ENCODE results near the gene PP2D1.
A peak's percentile ranks its signal among the peaks of the same experiment; 100 is the strongest.
"Not testable (repeated sequence)": the region's sequence is repeated elsewhere in the genome, so short reads cannot be mapped to it uniquely, and the experiment has no call there.

PP2D1 gene

DNA sequence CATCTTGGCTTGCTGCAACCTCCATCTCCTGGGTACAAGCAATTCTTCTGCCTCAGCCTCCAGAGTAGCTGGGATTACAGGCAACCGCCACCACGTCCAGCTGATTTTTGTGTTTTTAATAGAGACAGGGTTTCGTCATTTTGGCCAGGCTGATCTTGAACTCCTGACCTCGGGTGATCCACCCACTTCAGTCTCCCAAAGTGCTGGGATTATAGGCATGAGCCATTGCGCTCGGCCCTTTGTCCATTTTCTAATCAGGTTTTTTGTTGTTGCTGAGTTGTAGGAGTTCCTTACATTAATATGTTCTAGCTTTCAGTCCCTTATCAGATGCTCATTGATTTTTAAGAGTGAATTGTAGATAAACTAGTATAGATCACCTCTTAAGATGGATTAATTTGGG is 44.9 kb downstream of the PP2D1 start:
- Histone ChIP-seq H3K4me1 (ENCODE audit: control insufficient read depth, insufficient read depth, low read length) (peaks cover 15% of the 10 kb centered on the region), H3K36me3 (ENCODE audit: control insufficient read depth, insufficient read depth, low read length, severe bottlenecking) (peaks cover 3% of the 10 kb centered on the region), H3K27me3 (replicated peaks; ENCODE audit: control insufficient read depth, insufficient read depth, low read length) (no peaks in the 10 kb centered on the region), H3K9me3 (ENCODE audit: control insufficient read depth, low read length) (no peaks in the 10 kb centered on the region), H3K9ac (ENCODE audit: low read length) (no peak overlapping the region), H3K4me3 (ENCODE audit: low read length) (no peak overlapping the region)
- DNase-seq (ENCODE audit: low read depth): no peak

- peaks cover 3% of the 10 kb centered on the region for H3K4me1 ChIP-seq (ENCODE audit: control insufficient read depth, insufficient read depth, low read length)
- no peak overlapping the region for H3K9ac ChIP-seq (ENCODE audit: low read length)
- H3K27me3 ChIP-seq (replicated peaks; ENCODE audit: control insufficient read depth, insufficient read depth, low read length): no peaks in the 10 kb centered on the region
- H3K4me3 ChIP-seq (ENCODE audit: low read length): no peak overlapping the region
- H3K9me3 ChIP-seq (ENCODE audit: control insufficient read depth, low read length): no peaks in the 10 kb centered on the region
- peaks cover 30% of the 10 kb centered on the region for H3K36me3 ChIP-seq (ENCODE audit: control insufficient read depth, insufficient read depth, low read length, severe bottlenecking)
- DNase-seq (ENCODE audit: low read depth): no peak
These were observed 50.1 kb downstream of the PP2D1 start for GRCh38 chr3:19961960-19962359.

GRCh38 chr3:19960696-19961095 is 51.4 kb downstream of the PP2D1 start:
- Histone ChIP-seq H3K27me3 (replicated peaks; ENCODE audit: control insufficient read depth, insufficient read depth, low read length) (no peaks in the 10 kb centered on the region), H3K36me3 (ENCODE audit: control insufficient read depth, insufficient read depth, low read length, severe bottlenecking) (peaks cover 42% of the 10 kb centered on the region), H3K9ac (ENCODE audit: low read length) (no peak overlapping the region), H3K9me3 (ENCODE audit: control insufficient read depth, low read length) (no peaks in the 10 kb centered on the region), H3K4me3 (ENCODE audit: low read length) (no peak overlapping the region), H3K4me1 (ENCODE audit: control insufficient read depth, insufficient read depth, low read length) (no peaks in the 10 kb centered on the region)
- DNase-seq (ENCODE audit: low read depth): no peak

GRCh38 chr3:19959505-19959904 is 52.6 kb downstream of the PP2D1 start:
- Histone ChIP-seq H3K4me1 (ENCODE audit: control insufficient read depth, insufficient read depth, low read length) (no peaks in the 10 kb centered on the region), H3K36me3 (ENCODE audit: control insufficient read depth, insufficient read depth, low read length, severe bottlenecking) (peaks cover 54% of the 10 kb centered on the region), H3K9me3 (ENCODE audit: control insufficient read depth, low read length) (no peaks in the 10 kb centered on the region), H3K27me3 (replicated peaks; ENCODE audit: control insufficient read depth, insufficient read depth, low read length) (no peaks in the 10 kb centered on the region), H3K9ac (ENCODE audit: low read length) (no peak overlapping the region), H3K4me3 (ENCODE audit: low read length) (no peak overlapping the region)
- no peak for DNase-seq (ENCODE audit: low read depth)

GRCh38 chr3:19957354-19957753 is 54.7 kb downstream of the PP2D1 start:
- not testable (repeated sequence) for DNase-seq (ENCODE audit: low read depth); H3K27me3 ChIP-seq (replicated peaks; ENCODE audit: control insufficient read depth, insufficient read depth, low read length); H3K4me1 ChIP-seq (ENCODE audit: control insufficient read depth, insufficient read depth, low read length); H3K9me3 ChIP-seq (ENCODE audit: control insufficient read depth, low read length); H3K9ac ChIP-seq (ENCODE audit: low read length); H3K4me3 ChIP-seq (ENCODE audit: low read length)
- H3K36me3 ChIP-seq (ENCODE audit: control insufficient read depth, insufficient read depth, low read length, severe bottlenecking): peaks cover 74% of the 10 kb centered on the region

DNA sequence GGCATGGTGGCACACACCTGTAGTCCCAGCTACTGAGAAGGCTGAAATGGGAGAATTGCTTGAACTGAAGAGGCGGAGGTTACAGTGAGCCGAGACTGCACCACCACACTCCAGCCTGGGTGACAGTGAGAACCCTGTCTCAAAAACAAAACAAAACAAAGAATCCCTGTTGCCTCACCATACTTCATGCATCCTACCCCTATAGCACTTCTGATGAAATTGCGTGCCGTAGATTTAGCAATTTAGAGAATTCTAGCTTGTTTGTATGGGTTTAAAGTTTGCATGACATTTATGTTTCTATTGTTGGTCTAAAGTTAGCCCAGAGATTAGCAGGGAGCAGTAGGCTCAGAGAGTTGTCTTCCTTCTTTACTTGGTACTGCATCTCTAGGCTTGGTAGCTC is 57.4 kb downstream of the PP2D1 start:
- Histone ChIP-seq H3K9ac (ENCODE audit: low read length) (no peak overlapping the region), H3K36me3 (ENCODE audit: control insufficient read depth, insufficient read depth, low read length, severe bottlenecking) (peaks cover 76% of the 10 kb centered on the region), H3K4me1 (ENCODE audit: control insufficient read depth, insufficient read depth, low read length) (peaks cover 7% of the 10 kb centered on the region), H3K27me3 (replicated peaks; ENCODE audit: control insufficient read depth, insufficient read depth, low read length) (no peaks in the 10 kb centered on the region), H3K9me3 (ENCODE audit: control insufficient read depth, low read length) (no peaks in the 10 kb centered on the region), H3K4me3 (ENCODE audit: low read length) (no peak overlapping the region)
- no peak for DNase-seq (ENCODE audit: low read depth)

- no peak for DNase-seq (ENCODE audit: low read depth)
- Histone ChIP-seq H3K27me3 (replicated peaks; ENCODE audit: control insufficient read depth, insufficient read depth, low read length) (no peaks in the 10 kb centered on the region), H3K36me3 (ENCODE audit: control insufficient read depth, insufficient read depth, low read length, severe bottlenecking) (peaks cover 46% of the 10 kb centered on the region), H3K9ac (ENCODE audit: low read length) (peak overlapping the region; percentile 96), H3K4me3 (ENCODE audit: low read length) (peak overlapping the region; percentile 99), H3K4me1 (ENCODE audit: control insufficient read depth, insufficient read depth, low read length) (peaks cover 19% of the 10 kb centered on the region), H3K9me3 (ENCODE audit: control insufficient read depth, low read length) (no peaks in the 10 kb centered on the region)
These were observed 61.7 kb downstream of the PP2D1 start for GRCh38 chr3:19950316-19950715.

DNA sequence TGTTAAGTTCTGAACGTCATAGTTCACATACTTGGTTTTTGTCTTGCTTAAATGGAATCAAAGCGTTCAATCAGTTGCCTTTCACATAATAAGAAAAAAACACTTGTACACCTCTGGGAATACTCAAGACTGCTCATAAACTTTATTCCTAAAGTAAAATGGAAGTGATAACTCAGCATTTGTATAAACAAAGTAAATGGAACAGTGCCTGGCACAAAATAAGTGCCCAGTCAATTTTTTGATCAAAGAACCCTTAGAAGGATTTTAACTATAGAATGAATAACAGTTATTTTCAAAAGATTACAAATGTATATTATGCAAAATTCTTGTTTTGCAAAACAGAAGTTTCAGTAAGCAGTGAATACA is 63.9 kb downstream of the PP2D1 start:
- Histone ChIP-seq H3K27me3 (replicated peaks; ENCODE audit: control insufficient read depth, insufficient read depth, low read length) (no peaks in the 10 kb centered on the region), H3K36me3 (ENCODE audit: control insufficient read depth, insufficient read depth, low read length, severe bottlenecking) (peaks cover 25% of the 10 kb centered on the region), H3K9me3 (ENCODE audit: control insufficient read depth, low read length) (no peaks in the 10 kb centered on the region), H3K4me1 (ENCODE audit: control insufficient read depth, insufficient read depth, low read length) (peaks cover 19% of the 10 kb centered on the region), H3K4me3 (ENCODE audit: low read length) (peak overlapping the region; percentile 99), H3K9ac (ENCODE audit: low read length) (peak overlapping the region; percentile 96)
- DNase-seq (ENCODE audit: low read depth): no peak

GRCh38 chr3:19947549-19948225 is 64.4 kb downstream of the PP2D1 start:
- H3K9me3 ChIP-seq (ENCODE audit: control insufficient read depth, low read length): no peaks in the 10 kb centered on the region
- no peaks in the 10 kb centered on the region for H3K27me3 ChIP-seq (replicated peaks; ENCODE audit: control insufficient read depth, insufficient read depth, low read length)
- H3K4me1 ChIP-seq (ENCODE audit: control insufficient read depth, insufficient read depth, low read length): peaks cover 19% of the 10 kb centered on the region
- peaks cover 21% of the 10 kb centered on the region for H3K36me3 ChIP-seq (ENCODE audit: control insufficient read depth, insufficient read depth, low read length, severe bottlenecking)
- H3K4me3 ChIP-seq (ENCODE audit: low read length): peak overlapping the region; percentile 99
- DNase-seq (ENCODE audit: low read depth): peak; percentile 84
- H3K9ac ChIP-seq (ENCODE audit: low read length): peak overlapping the region; percentile 96

DNA sequence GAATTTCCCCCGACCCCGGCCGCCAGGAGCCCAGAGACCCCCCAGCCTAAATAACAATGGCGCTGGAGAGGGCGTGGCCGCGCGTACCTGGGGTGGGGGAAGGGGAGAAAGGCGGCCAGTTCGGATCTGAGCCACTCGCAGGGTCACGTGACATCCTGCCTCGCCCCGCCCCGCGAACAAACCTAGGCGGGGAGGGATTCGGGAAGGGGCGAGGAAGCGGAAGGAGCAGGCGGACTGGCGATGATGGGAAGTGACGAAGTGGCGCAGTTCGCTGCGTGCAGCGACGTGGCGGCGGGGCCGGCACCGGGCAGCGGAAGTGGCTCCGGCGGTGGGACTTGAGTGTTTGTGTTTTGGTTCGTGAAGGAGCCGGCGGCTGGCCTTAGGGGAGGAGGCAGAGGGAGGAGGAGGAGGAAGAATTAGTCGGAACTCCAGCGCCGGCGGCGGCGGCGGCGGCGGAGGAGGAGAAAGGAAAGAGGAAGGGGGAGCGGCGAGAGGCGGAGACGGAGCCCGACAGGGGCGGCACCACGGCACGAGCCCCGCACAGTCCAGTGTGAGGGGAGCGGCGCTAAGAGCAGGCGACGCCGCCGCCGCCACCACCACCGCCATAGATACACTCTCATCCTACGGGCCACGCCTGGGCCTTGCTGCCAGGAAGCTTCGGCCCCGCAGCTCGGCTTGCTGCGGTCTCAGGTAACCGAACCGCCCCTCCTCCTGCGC is 65.1 kb downstream of the PP2D1 start, which contains the start of gene RAB5A:
Gene RAB5A (plus strand): TSS at position 266 of the 717 bp plus-strand sequence. CDS start 3,802 bp downstream, outside the sequence.
- peaks cover 19% of the 10 kb centered on the region for H3K4me1 ChIP-seq (ENCODE audit: control insufficient read depth, insufficient read depth, low read length)
- peaks cover 14% of the 10 kb centered on the region for H3K36me3 ChIP-seq (ENCODE audit: control insufficient read depth, insufficient read depth, low read length, severe bottlenecking)
- H3K4me3 ChIP-seq (ENCODE audit: low read length): peak within 1 kb of the TSS; percentile 99
- DNase-seq (ENCODE audit: low read depth): peak; percentile 99
- peak within 1 kb of the TSS; percentile 96 for H3K9ac ChIP-seq (ENCODE audit: low read length)
- no peaks in the 10 kb centered on the region for H3K27me3 ChIP-seq (replicated peaks; ENCODE audit: control insufficient read depth, insufficient read depth, low read length)
- no peaks in the 10 kb centered on the region for H3K9me3 ChIP-seq (ENCODE audit: control insufficient read depth, low read length)

- peak overlapping the region; percentile 99 for H3K4me3 ChIP-seq (ENCODE audit: low read length)
- peak overlapping the region; percentile 96 for H3K9ac ChIP-seq (ENCODE audit: low read length)
- H3K4me1 ChIP-seq (ENCODE audit: control insufficient read depth, insufficient read depth, low read length): peaks cover 19% of the 10 kb centered on the region
- H3K36me3 ChIP-seq (ENCODE audit: control insufficient read depth, insufficient read depth, low read length, severe bottlenecking): peaks cover 6% of the 10 kb centered on the region
- no peaks in the 10 kb centered on the region for H3K9me3 ChIP-seq (ENCODE audit: control insufficient read depth, low read length)
- no peaks in the 10 kb centered on the region for H3K27me3 ChIP-seq (replicated peaks; ENCODE audit: control insufficient read depth, insufficient read depth, low read length)
- DNase-seq (ENCODE audit: low read depth): no peak
These were observed 65.9 kb downstream of the PP2D1 start for GRCh38 chr3:19945969-19946831.
